Measurements from ENCODE around the gene TRAM2. TPM values are rescaled to one million over a fixed set of nuclear protein-coding genes. Genes with fewer than 3 reads are reported as not detected.

The TRAM2 gene
- total RNA-seq, 2 experiments from 2014 or later = 2.5 to 2.9 TPM

DNA sequence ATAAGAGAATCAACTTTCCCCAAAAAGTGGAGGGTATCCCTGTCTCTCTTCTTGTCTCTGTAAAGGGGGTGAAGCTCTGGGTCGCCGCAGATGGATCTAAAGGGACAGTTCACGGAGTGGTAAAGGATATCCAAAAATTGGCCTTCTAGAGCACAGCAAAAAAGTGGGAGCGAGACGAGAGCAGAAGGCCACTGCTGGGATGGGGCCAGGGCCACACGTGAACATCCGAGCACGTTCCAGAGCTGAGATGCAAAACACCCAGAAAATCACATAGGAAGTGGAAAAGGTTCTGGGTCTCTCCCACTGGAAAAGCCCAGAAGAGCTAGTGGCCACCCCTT is 837 bp downstream of the TRAM2 start:
- no peaks in the 10 kb centered on the region for H3K27me3 Mint-ChIP-seq (ENCODE audit: low read depth)
- H3K27ac Mint-ChIP-seq = no peak overlapping the region

DNA sequence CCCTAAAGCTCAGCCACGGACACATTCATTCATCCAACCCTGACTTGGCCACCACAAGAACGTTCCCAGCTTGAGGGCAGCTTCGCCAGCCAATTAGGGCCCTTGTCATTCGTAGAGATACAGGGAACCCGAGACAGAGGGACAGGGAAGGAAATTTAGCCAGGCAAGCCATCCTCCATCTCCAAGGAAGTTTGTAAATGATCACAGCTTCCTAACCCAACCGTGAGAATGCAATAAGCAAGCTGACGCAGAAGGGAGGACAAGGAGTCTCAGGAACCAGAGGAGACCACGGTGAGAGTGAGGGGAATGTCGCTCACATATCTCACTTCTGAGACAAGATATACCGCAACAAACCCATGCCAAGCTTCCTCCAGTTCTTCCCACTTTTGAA is 1.4 kb downstream of the TRAM2 start:
- no peak for DNase-seq
- no peaks in the 10 kb centered on the region for H3K9me3 Mint-ChIP-seq
- H3K27ac Mint-ChIP-seq = no peak overlapping the region
- no peaks in the 10 kb centered on the region for H3K36me3 Mint-ChIP-seq (ENCODE audit: low read depth)
- peaks cover 46% of the 10 kb centered on the region for H3K4me1 Mint-ChIP-seq (ENCODE audit: low read depth)
- CTCF ChIA-PET = interaction anchor here (0.7 to 2.8 kb wide), 14 partner anchors 12 to 160 kb away, joined by 3 to 10 read pairs (median 4); no protein-coding TSS in a partner anchor
- intact Hi-C loops (cut with micrococcal nuclease) = loop anchor here (1.0 to 10.0 kb wide), 5 partner anchors 58 to 729 kb away; partner anchors contain the start of gene MCM3
- H3K4me3 Mint-ChIP-seq = peak overlapping the region; percentile 78
- no peaks in the 10 kb centered on the region for H3K27me3 Mint-ChIP-seq (ENCODE audit: low read depth)

More for the DNA sequence above, 837 bp downstream of the TRAM2 start:
- no peaks in the 10 kb centered on the region for H3K9me3 Mint-ChIP-seq
- peaks cover 1% of the 10 kb centered on the region for H3K36me3 Mint-ChIP-seq (ENCODE audit: low read depth)
- H3K4me1 Mint-ChIP-seq (ENCODE audit: low read depth) = peaks cover 45% of the 10 kb centered on the region
- intact Hi-C loops (cut with micrococcal nuclease) = loop anchor here (1.0 to 10.0 kb wide), 5 partner anchors 21 to 729 kb away; partner anchors contain the start of gene GSTA4
- peak overlapping the region; percentile 78 for H3K4me3 Mint-ChIP-seq
- CTCF ChIA-PET = interaction anchor here (0.7 to 2.8 kb wide), 17 partner anchors 10 to 214 kb away, joined by 3 to 10 read pairs (median 4); partner anchors contain the start of gene PAQR8
- DNase-seq = no peak

- Mint-ChIP-seq H3K27ac (peak overlapping the region; percentile 73), H3K4me3 (peak overlapping the region; percentile 78), H3K27me3 (ENCODE audit: low read depth) (no peaks in the 10 kb centered on the region), H3K4me1 (ENCODE audit: low read depth) (peaks cover 46% of the 10 kb centered on the region), H3K36me3 (ENCODE audit: low read depth) (no peaks in the 10 kb centered on the region), H3K9me3 (no peaks in the 10 kb centered on the region)
- CTCF ChIA-PET = interaction anchor here (0.7 to 2.8 kb wide), 11 partner anchors 11 to 159 kb away, joined by 3 to 10 read pairs (median 5); no protein-coding TSS in a partner anchor
- peak; percentile 74 for DNase-seq
- intact Hi-C loops (cut with micrococcal nuclease) = loop anchor here (1.0 to 10.0 kb wide), 7 partner anchors 58 to 730 kb away; partner anchors contain the start of gene MCM3
Measured at GRCh38 chr6:52574709-52575501, 2.0 kb downstream of the TRAM2 start.

- CTCF ChIA-PET = interaction anchor here (0.6 kb wide), 1 partner anchor 22 kb away, joined by 4 read pairs; no protein-coding TSS in a partner anchor
- Mint-ChIP-seq H3K4me3 (no peak overlapping the region), H3K36me3 (ENCODE audit: low read depth) (no peaks in the 10 kb centered on the region), H3K27me3 (ENCODE audit: low read depth) (no peaks in the 10 kb centered on the region), H3K27ac (no peak overlapping the region), H3K4me1 (ENCODE audit: low read depth) (peaks cover 49% of the 10 kb centered on the region), H3K9me3 (no peaks in the 10 kb centered on the region)
- DNase-seq = no peak
- intact Hi-C loops (cut with micrococcal nuclease) = loop anchor here (5.0 to 10.0 kb wide), 2 partner anchors 276 to 732 kb away; no protein-coding TSS in a partner anchor
Measured at GRCh38 chr6:52573295-52573694, 3.6 kb downstream of the TRAM2 start.

DNA sequence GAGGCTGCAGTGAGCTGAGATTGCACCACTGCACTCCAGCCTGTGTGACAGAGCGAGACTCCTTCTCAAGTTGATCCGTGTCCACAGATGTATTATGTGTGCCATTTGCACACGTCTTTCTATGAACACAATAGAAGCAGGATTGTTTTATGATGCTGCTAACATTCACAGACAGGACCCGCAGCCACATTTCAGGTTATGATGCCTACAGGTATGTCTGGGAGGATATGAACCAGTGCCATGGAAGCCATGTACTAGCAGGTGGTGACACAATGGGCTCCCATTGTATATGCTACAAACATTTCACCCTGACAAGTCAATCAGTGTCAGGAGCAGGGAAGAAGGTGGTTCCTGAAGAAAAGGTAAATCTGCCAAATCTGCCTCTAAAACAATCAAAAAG is 4.3 kb downstream of the TRAM2 start:
- Mint-ChIP-seq H3K9me3 (no peaks in the 10 kb centered on the region), H3K36me3 (ENCODE audit: low read depth) (no peaks in the 10 kb centered on the region), H3K27me3 (ENCODE audit: low read depth) (no peaks in the 10 kb centered on the region), H3K27ac (peak overlapping the region; percentile 10), H3K4me3 (no peak overlapping the region), H3K4me1 (ENCODE audit: low read depth) (peaks cover 49% of the 10 kb centered on the region)
- CTCF ChIA-PET = no interaction called here
- DNase-seq = no peak
- intact Hi-C loops (cut with micrococcal nuclease) = loop anchor here (5.0 to 10.0 kb wide), 2 partner anchors 275 to 732 kb away; no protein-coding TSS in a partner anchor

DNA sequence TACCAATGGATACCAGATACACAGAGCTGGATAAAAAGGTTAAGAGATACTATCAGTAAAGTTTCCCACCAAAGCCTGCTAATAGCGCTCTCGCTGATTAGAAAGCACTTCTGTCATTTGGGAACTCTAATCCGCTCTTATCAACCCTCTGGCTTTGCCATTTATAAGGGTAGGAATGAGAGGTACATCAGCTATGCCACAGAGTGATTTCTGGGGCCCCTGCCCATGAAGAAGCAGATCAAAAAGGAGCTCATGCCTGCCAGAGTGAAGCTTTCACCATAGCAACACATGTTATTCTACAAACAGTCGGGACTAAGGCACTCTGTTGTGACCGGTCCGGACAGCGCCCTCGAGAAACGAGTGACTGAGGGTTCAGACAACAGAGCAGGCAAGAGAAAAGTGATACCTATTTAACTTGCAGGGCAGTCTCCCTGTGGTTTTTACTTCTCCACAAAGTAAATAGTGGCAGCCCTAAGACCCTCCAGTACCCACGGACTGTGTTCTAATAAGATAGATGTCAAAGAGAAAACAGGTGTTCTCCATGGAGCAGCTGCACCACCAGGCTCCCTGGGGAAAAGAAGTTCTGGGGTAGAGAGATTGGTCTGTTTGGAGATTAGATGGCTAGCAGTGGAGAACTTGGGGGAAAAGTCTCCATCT is 5.6 kb downstream of the TRAM2 start:
- H3K27ac Mint-ChIP-seq = no peak overlapping the region

DNA sequence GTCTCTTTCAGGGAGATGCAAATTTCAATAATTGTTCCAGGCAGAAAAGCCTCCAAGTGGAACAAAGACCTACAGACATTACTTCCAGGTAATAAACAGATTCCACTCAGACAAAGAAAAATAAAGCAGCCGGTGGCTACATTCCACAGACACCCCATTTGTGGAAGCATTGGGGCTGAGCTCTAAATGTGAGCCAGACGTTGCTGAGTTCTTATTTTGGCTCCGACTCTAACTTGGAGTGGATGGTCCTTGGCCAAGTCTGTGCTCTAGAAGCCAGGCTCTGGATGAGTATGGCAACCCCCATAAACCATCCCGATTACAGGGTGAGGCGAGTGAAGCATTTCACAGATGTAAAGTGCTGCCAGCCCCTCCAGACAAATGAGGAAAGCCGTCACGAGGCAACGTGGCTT is 6.6 kb downstream of the TRAM2 start:
- CTCF ChIA-PET = interaction anchor here (0.6 to 1.3 kb wide), 2 partner anchors 28 to 155 kb away, joined by 3 to 5 read pairs; no protein-coding TSS in a partner anchor
- intact Hi-C loops (cut with micrococcal nuclease) = loop anchor here (5.0 to 10.0 kb wide), 2 partner anchors 273 to 735 kb away; no protein-coding TSS in a partner anchor
- Mint-ChIP-seq H3K36me3 (ENCODE audit: low read depth) (no peaks in the 10 kb centered on the region), H3K4me1 (ENCODE audit: low read depth) (peaks cover 48% of the 10 kb centered on the region), H3K9me3 (no peaks in the 10 kb centered on the region), H3K27me3 (ENCODE audit: low read depth) (no peaks in the 10 kb centered on the region), H3K27ac (no peak overlapping the region), H3K4me3 (no peak overlapping the region)
- no peak for DNase-seq

More for the DNA sequence above, 5.6 kb downstream of the TRAM2 start:
- no peaks in the 10 kb centered on the region for H3K27me3 Mint-ChIP-seq (ENCODE audit: low read depth)
- CTCF ChIA-PET = interaction anchor here (1.3 kb wide), 1 partner anchor 27 kb away, joined by 5 read pairs; no protein-coding TSS in a partner anchor
- intact Hi-C loops (cut with micrococcal nuclease) = loop anchor here (5.0 to 10.0 kb wide), 2 partner anchors 274 to 734 kb away; no protein-coding TSS in a partner anchor
- DNase-seq = no peak
- no peaks in the 10 kb centered on the region for H3K36me3 Mint-ChIP-seq (ENCODE audit: low read depth)
- no peak overlapping the region for H3K4me3 Mint-ChIP-seq
- no peaks in the 10 kb centered on the region for H3K9me3 Mint-ChIP-seq
- H3K4me1 Mint-ChIP-seq (ENCODE audit: low read depth) = peaks cover 54% of the 10 kb centered on the region

DNA sequence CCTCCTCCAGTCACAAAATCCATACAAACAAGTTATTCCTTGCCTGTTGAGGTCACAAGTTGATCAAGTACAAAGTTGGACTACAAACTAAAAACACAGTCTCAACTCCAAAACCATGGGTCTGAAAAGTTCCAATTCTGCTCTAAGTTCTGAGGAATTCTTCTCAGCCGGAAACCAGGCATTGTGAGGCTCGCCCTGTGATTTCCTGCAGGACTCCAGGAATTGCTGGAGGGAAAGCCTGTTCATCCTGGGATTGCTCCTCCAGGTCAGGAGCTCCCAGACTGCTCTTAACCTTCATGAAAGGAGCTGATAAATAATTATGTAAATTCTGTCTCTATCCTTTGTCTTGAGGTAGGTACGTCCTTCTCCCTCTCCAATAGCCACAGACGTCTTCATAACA is 8.5 kb downstream of the TRAM2 start:
- Mint-ChIP-seq H3K27me3 (ENCODE audit: low read depth) (no peaks in the 10 kb centered on the region), H3K4me3 (no peak overlapping the region), H3K27ac (no peak overlapping the region), H3K9me3 (no peaks in the 10 kb centered on the region), H3K4me1 (ENCODE audit: low read depth) (peaks cover 35% of the 10 kb centered on the region), H3K36me3 (ENCODE audit: low read depth) (no peaks in the 10 kb centered on the region)
- DNase-seq = no peak
- CTCF ChIA-PET = no interaction called here
- intact Hi-C loops (cut with micrococcal nuclease) = no loop called here

- Mint-ChIP-seq H3K27me3 (ENCODE audit: low read depth) (no peaks in the 10 kb centered on the region), H3K4me1 (ENCODE audit: low read depth) (peaks cover 25% of the 10 kb centered on the region), H3K4me3 (no peak overlapping the region), H3K36me3 (ENCODE audit: low read depth) (no peaks in the 10 kb centered on the region), H3K27ac (no peak overlapping the region), H3K9me3 (no peaks in the 10 kb centered on the region)
- no peak for DNase-seq
- intact Hi-C loops (cut with micrococcal nuclease) = no loop called here
- CTCF ChIA-PET = interaction anchor here (0.6 to 1.1 kb wide), 3 partner anchors 9 to 84 kb away, joined by 3 to 4 read pairs (median 4); no protein-coding TSS in a partner anchor
Measured at GRCh38 chr6:52566853-52567279, 10.0 kb downstream of the TRAM2 start.

DNA sequence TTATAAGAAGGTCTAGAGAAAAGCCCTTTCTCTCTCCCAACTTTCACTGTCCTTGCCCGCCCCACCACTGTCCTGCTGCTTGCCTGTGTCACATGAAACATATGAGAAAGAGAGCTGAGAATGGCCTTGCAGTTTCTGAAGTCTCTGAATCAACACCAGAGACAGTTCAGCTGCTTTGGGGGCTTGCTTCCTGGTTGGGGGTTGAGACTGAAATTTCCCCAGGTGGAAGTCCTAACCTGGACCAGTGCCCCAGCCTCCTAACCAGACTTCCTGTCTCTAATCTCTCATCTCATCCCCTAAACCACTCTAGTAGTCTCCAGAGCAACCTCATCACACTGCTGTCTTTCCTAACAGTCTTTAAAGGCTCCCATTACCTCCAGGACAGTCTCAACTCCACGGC is 10.7 kb downstream of the TRAM2 start:
- no peak overlapping the region for H3K27ac Mint-ChIP-seq
- peaks cover 24% of the 10 kb centered on the region for H3K4me1 Mint-ChIP-seq (ENCODE audit: low read depth)
- no peaks in the 10 kb centered on the region for H3K27me3 Mint-ChIP-seq (ENCODE audit: low read depth)
- DNase-seq = no peak
- no peaks in the 10 kb centered on the region for H3K36me3 Mint-ChIP-seq (ENCODE audit: low read depth)
- CTCF ChIA-PET = interaction anchor here (0.6 to 1.1 kb wide), 3 partner anchors 10 to 85 kb away, joined by 3 to 4 read pairs (median 4); no protein-coding TSS in a partner anchor
- H3K9me3 Mint-ChIP-seq = no peaks in the 10 kb centered on the region
- intact Hi-C loops (cut with micrococcal nuclease) = no loop called here
- no peak overlapping the region for H3K4me3 Mint-ChIP-seq

DNA sequence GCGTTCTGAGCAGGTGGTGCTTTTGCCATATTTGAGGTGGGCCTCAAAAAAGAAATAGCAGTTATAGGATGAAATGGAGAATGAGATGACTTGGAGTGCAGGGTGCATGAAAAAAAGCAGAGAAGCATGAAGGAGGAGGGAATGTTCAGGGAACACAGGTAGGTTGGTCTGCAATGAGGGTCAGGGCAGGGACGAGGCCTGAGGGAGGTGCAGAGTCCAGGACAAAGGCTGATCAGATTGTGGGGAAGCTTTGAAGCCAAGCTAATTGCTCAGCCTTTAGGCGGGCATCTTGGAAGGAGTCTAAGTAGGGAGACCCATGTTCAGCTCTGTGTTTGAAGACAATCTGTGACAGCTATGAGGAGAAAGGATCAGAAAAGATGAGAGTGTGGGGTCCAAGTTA is 12.0 kb downstream of the TRAM2 start:
- H3K9me3 Mint-ChIP-seq = no peaks in the 10 kb centered on the region
- CTCF ChIA-PET = no interaction called here
- DNase-seq = no peak
- H3K36me3 Mint-ChIP-seq (ENCODE audit: low read depth) = no peaks in the 10 kb centered on the region
- H3K4me1 Mint-ChIP-seq (ENCODE audit: low read depth) = peaks cover 21% of the 10 kb centered on the region
- no peak overlapping the region for H3K4me3 Mint-ChIP-seq
- intact Hi-C loops (cut with micrococcal nuclease) = no loop called here
- H3K27ac Mint-ChIP-seq = no peak overlapping the region
- H3K27me3 Mint-ChIP-seq (ENCODE audit: low read depth) = no peaks in the 10 kb centered on the region

GRCh38 chr6:52562911-52563310 is 13.9 kb downstream of the TRAM2 start:
- H3K36me3 Mint-ChIP-seq (ENCODE audit: low read depth) = no peaks in the 10 kb centered on the region
- intact Hi-C loops (cut with micrococcal nuclease) = no loop called here
- no peaks in the 10 kb centered on the region for H3K9me3 Mint-ChIP-seq
- DNase-seq = no peak
- no peak overlapping the region for H3K4me3 Mint-ChIP-seq
- CTCF ChIA-PET = no interaction called here
- no peak overlapping the region for H3K27ac Mint-ChIP-seq
- H3K4me1 Mint-ChIP-seq (ENCODE audit: low read depth) = peaks cover 17% of the 10 kb centered on the region
- no peaks in the 10 kb centered on the region for H3K27me3 Mint-ChIP-seq (ENCODE audit: low read depth)
